Natural killer cell (primary cell): ENCODE measurements around the gene PUS1. TPM values are rescaled to one million over a fixed set of nuclear protein-coding genes. Genes with fewer than 3 reads are reported as not detected.

ENCODE experiments used
- ATAC-seq, 3 donors: fragments of 150-1000 bp in 2 of 3; fragments of 200-7000 bp in 1 of 3; cut with Tn5 transposase; 1 replicate in 1 of 3; 2 replicates in 2 of 3; pipeline ENCODE4 v1.10.0; 2021; ENCODE audit warnings: mild to moderate bottlenecking in 2 of 3, moderate library complexity in 2 of 3
- DNase-seq, 2 donors: peaks; one replicate each; pipeline versions ENCODE4 v3.0.0 to v3.0.0-alpha.2; 2013 to 2021; ENCODE audit warnings: mixed read lengths in 1 of 2
- H3K27ac ChIP-seq: one replicate; pipeline ENCODE4 v1.5.1; 2013; ENCODE audit warnings: mild to moderate bottlenecking, low read length
- H3K27me3 ChIP-seq: one replicate; pipeline ENCODE4 v1.6.1; 2013; ENCODE audit warnings: low read length; ENCODE audit not compliant: control insufficient read depth, insufficient read depth
- H3K36me3 ChIP-seq: one replicate; pipeline ENCODE4 v1.6.1; 2013; ENCODE audit warnings: low read length; ENCODE audit not compliant: control insufficient read depth, insufficient read depth
- H3K4me1 ChIP-seq: one replicate; pipeline ENCODE4 v1.6.1; 2013; ENCODE audit warnings: low read length; ENCODE audit not compliant: control insufficient read depth, insufficient read depth
- H3K4me3 ChIP-seq: one replicate; pipeline ENCODE4 v1.5.1; 2013; ENCODE audit warnings: low read length
- H3K9me3 ChIP-seq: one replicate; pipeline ENCODE4 v1.6.1; 2013; ENCODE audit warnings: low read length; ENCODE audit not compliant: control insufficient read depth, insufficient read depth
- H3K27ac Mint-ChIP-seq, 2 donors: one replicate each; pipeline ENCODE4 v1.8.0; 2022; ENCODE audit warnings: mild to moderate bottlenecking in 2 of 2, mixed read lengths in 2 of 2, moderate library complexity in 1 of 2
- H3K27me3 Mint-ChIP-seq, 2 donors: one replicate each; pipeline ENCODE4 v1.8.0; 2022; ENCODE audit warnings: low read depth in 2 of 2, mixed read lengths in 2 of 2
- H3K36me3 Mint-ChIP-seq: one replicate; pipeline ENCODE4 v1.8.0; 2022; ENCODE audit warnings: mixed read lengths
- H3K4me1 Mint-ChIP-seq, 2 donors: one replicate each; pipeline ENCODE4 v1.8.0; 2022; ENCODE audit warnings: mixed read lengths in 2 of 2
- H3K4me3 Mint-ChIP-seq: one replicate; pipeline ENCODE4 v1.8.0; 2022; ENCODE audit warnings: mild to moderate bottlenecking, moderate library complexity, mixed read lengths
- H3K9me3 Mint-ChIP-seq, 2 donors: one replicate each; pipeline ENCODE4 v1.8.0; 2022; ENCODE audit warnings: mixed read lengths in 2 of 2
- CTCF ChIP-seq: fragments of 200-600 bp; IDR thresholded peaks from one replicate; pipeline ENCODE4 v1.8.0; 2022; ENCODE audit warnings: antibody characterized with exemption
- WGBS: methylation state at CpG from one replicate; pipeline ENCODE4 v1.1.7; 2013; ENCODE audit warnings: missing lambda C conversion rate; ENCODE audit not compliant: insufficient coverage; 5-methylcytosine and 5-hydroxymethylcytosine counted together
- intact Hi-C: fragments of 100-400 bp; cut with micrococcal nuclease; formaldehyde crosslinking; loops from one replicate; pipeline ENCODE4 v1.14.2; 2022
- total RNA-seq, 4 donors: library from RNA; stranded (reverse); fragments of 120-200 nt in 1 of 4; gene quantifications; one replicate each; pipeline versions ENCODE4 v1.2.3 to v1.2.4, GENCODE V29; 2013 to 2022

Gene PUS1
- total RNA-seq, 3 donors from 2014 or later (not counting 1 experiment from before 2014, with no cell fraction given): 16.9 to 21.9 (median 20.6) TPM

- peaks cover 21% of the 10 kb centered on the region for H3K4me1 ChIP-seq
- no peak for TF ChIP-seq CTCF
- H3K4me3 Mint-ChIP-seq: peak overlapping the region; percentile 88
- peaks cover 0 to 31% of the 10 kb centered on the region in 2 donors for H3K4me1 Mint-ChIP-seq
- peak overlapping the region; percentile 43 for H3K27ac ChIP-seq
- no peaks in the 10 kb centered on the region for H3K27me3 Mint-ChIP-seq
- H3K36me3 ChIP-seq: no peaks in the 10 kb centered on the region
- no peaks in the 10 kb centered on the region for H3K27me3 ChIP-seq
- H3K36me3 Mint-ChIP-seq: no peaks in the 10 kb centered on the region
- peak; percentile 71 to 78 for DNase-seq
- intact Hi-C loops: loop anchor here (1.0 kb wide), 2 partner anchors 33 to 53 kb away; partner anchors contain the start of genes EP400 and PUS1
- 5% methylated on average over 39 of the region's 39 CpGs for WGBS
- H3K9me3 Mint-ChIP-seq: no peaks in the 10 kb centered on the region
- H3K4me3 ChIP-seq: peak overlapping the region; percentile 52
- peak overlapping the region; percentile 77 to 92 for H3K27ac Mint-ChIP-seq
- no peaks in the 10 kb centered on the region for H3K9me3 ChIP-seq
- ATAC-seq: peak; percentile 71 to 85 (median 73)
Measured at GRCh38 chr12:131896080-131896810, 32.8 kb upstream of the PUS1 start.

- H3K4me1 Mint-ChIP-seq: peaks cover 0 to 36% of the 10 kb centered on the region in 2 donors
- peak overlapping the region; percentile 77 to 92 for H3K27ac Mint-ChIP-seq
- DNase-seq: peak in 1 of 2 donors; percentile 14
- Histone ChIP-seq H3K9me3 (no peaks in the 10 kb centered on the region), H3K36me3 (no peaks in the 10 kb centered on the region), H3K4me3 (peak overlapping the region; percentile 52), H3K4me1 (peaks cover 27% of the 10 kb centered on the region), H3K27ac (peak overlapping the region; percentile 43), H3K27me3 (no peaks in the 10 kb centered on the region)
- H3K4me3 Mint-ChIP-seq: peak overlapping the region; percentile 88
- no peak for ATAC-seq
- intact Hi-C loops: loop anchor here (1.0 kb wide), 2 partner anchors 32 to 52 kb away; partner anchors contain the start of genes EP400 and PUS1
- no peak for TF ChIP-seq CTCF
- WGBS: 43% methylated on average over 14 of the region's 14 CpGs
- no peaks in the 10 kb centered on the region for H3K27me3 Mint-ChIP-seq
- H3K36me3 Mint-ChIP-seq: no peaks in the 10 kb centered on the region
- H3K9me3 Mint-ChIP-seq: no peaks in the 10 kb centered on the region
Measured at GRCh38 chr12:131896811-131897270, 32.2 kb upstream of the PUS1 start.

- H3K27me3 Mint-ChIP-seq: no peaks in the 10 kb centered on the region
- peaks cover 32% of the 10 kb centered on the region for H3K4me1 ChIP-seq
- no peaks in the 10 kb centered on the region for H3K9me3 Mint-ChIP-seq
- no peak overlapping the region for H3K27ac ChIP-seq
- ATAC-seq: no peak
- no peaks in the 10 kb centered on the region for H3K9me3 ChIP-seq
- H3K27ac Mint-ChIP-seq: peak overlapping the region in 1 of 2 donors; percentile 92
- no peaks in the 10 kb centered on the region for H3K36me3 ChIP-seq
- H3K4me3 ChIP-seq: no peak overlapping the region
- no peaks in the 10 kb centered on the region for H3K27me3 ChIP-seq
- peak overlapping the region; percentile 50 for H3K4me3 Mint-ChIP-seq
- intact Hi-C loops: no loop called here
- 86% methylated on average over 18 of the region's 18 CpGs for WGBS
- peaks cover 0 to 40% of the 10 kb centered on the region in 2 donors for H3K4me1 Mint-ChIP-seq
- no peak for TF ChIP-seq CTCF
- H3K36me3 Mint-ChIP-seq: no peaks in the 10 kb centered on the region
- DNase-seq: peak in 1 of 2 donors; percentile 2
Measured at GRCh38 chr12:131897276-131897675, 31.8 kb upstream of the PUS1 start.
